ENCODE measurements around the gene SLC25A39. TPM values are rescaled to one million over a fixed set of nuclear protein-coding genes. Genes with fewer than 3 reads are reported as not detected.

The SLC25A39 gene
- total and polyA plus RNA-seq, 12 donors = 36.3 to 105 (median 44.6) TPM

DNA sequence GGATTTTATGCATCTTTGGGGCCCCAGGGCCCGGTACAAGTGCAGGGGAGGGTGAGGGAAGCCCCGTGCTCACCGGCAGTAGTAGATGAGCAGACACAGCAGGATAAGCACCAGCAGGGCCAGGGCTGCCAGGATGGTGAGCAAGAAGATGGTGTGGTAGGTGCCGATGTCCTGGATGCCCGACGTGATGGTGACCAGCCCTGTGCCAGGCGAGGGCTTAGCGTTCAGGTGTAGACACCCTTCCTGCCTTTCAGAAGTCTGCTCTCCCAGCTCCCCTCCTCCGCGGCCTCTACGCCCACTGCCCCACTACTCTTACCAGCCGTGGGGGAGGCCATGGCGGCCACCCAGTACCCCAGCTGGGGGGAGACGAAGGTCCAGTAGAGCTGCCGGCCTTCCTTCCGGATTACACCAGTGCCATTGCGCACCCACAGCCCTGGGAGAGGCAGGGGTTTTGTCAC, 31.0 kb upstream of the SLC25A39 start:
- Histone ChIP-seq H3K27ac (no peak overlapping the region), H3K27me3 (no peaks in the 10 kb centered on the region), H3K4me3 (no peak overlapping the region), H3K9me3 (no peaks in the 10 kb centered on the region), H3K36me3 (peaks cover 0 to 26% (median 20%) of the 10 kb centered on the region in 9 donors), H3K4me1 (peaks cover 0 to under 1% (median 0%) of the 10 kb centered on the region in 9 donors)
- no peak for DNase-seq
- intact Hi-C loops (cut with DNase I) = no loop called here
- WGBS, 2 donors = 87 to 91% methylated on average over 17 of the region's 17 CpGs
- TF ChIP-seq, protein P1, sequence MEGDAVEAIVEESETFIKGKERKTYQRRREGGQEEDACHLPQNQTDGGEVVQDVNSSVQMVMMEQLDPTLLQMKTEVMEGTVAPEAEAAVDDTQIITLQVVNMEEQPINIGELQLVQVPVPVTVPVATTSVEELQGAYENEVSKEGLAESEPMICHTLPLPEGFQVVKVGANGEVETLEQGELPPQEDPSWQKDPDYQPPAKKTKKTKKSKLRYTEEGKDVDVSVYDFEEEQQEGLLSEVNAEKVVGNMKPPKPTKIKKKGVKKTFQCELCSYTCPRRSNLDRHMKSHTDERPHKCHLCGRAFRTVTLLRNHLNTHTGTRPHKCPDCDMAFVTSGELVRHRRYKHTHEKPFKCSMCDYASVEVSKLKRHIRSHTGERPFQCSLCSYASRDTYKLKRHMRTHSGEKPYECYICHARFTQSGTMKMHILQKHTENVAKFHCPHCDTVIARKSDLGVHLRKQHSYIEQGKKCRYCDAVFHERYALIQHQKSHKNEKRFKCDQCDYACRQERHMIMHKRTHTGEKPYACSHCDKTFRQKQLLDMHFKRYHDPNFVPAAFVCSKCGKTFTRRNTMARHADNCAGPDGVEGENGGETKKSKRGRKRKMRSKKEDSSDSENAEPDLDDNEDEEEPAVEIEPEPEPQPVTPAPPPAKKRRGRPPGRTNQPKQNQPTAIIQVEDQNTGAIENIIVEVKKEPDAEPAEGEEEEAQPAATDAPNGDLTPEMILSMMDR (IDR thresholded peaks at IDR 0.05) = no peak
- no peak for ATAC-seq

DNA sequence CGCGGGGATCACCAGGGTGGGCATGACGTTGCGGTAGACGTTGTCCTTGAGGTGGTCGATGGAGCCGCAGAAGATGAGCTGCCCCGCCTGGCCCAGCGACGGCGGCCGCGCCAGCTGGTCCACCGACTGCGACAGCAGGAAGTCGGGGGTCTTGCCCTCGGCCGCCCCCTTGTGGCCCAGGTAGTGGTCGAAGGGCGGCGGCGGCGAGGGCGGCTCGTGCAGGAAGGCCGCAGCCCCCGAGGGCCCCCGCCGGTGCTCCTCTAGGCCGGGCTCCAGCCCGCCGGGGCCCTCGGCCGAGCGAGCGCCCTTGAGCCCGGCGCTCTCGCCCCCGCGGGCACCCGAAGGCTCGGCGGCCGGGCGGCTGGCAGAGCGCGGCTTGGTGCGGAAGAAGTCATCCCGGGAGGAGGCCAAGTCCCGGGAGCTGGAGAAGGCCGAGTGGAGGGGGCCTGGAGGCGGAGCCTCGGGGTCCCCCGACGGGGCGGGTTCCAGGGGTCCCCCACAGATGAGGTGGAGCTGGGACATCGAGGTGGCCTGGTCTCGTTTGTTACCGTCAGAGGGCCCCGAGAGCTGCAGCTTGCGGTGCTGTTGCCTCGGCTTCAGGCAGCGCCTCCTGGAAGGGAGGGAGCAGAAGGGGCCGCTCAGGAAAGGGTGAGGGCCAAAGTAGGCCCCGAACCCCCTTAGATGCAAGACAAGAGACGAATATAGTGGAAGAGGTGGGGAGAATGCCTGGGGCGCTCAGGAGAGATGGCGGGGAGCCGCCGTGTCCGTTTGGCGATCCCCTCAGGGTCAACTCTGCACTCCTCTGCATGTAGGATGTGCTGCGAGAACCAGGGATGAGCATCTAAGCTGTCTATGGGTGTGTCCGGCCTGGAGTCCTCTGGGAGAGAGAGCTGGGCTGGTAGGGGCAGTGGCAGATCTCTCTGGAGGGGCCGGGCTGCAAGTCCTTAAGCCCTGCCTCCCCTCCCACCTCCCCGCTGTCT, 30.2 kb upstream of the SLC25A39 start:
- DNase-seq = peak in 1 of 2 donors; percentile 70
- H3K27ac ChIP-seq = peak overlapping the region in 1 of 10 donors; percentile 28
- no peaks in the 10 kb centered on the region for H3K9me3 ChIP-seq
- TF ChIP-seq, protein P1 (IDR thresholded peaks at IDR 0.05) = peak in 8 of 9 donors; percentile 29 to 58 (median 38)
- intact Hi-C loops (cut with DNase I) = loop anchor here in 1 of 10 donors (5.0 kb wide), 1 partner anchor 167 kb away; no protein-coding TSS in a partner anchor
- H3K36me3 ChIP-seq = peaks cover 0 to 34% (median 27%) of the 10 kb centered on the region in 9 donors
- no peaks in the 10 kb centered on the region for H3K4me1 ChIP-seq
- peak in 1 of 8 donors; percentile 16 for ATAC-seq
- H3K27me3 ChIP-seq = no peaks in the 10 kb centered on the region
- H3K4me3 ChIP-seq = peak overlapping the region in 4 of 10 donors; percentile 23 to 51 (median 30)
- 46 to 52% methylated on average over 69 to 77 of the region's 77 CpGs for WGBS, 2 donors

DNA sequence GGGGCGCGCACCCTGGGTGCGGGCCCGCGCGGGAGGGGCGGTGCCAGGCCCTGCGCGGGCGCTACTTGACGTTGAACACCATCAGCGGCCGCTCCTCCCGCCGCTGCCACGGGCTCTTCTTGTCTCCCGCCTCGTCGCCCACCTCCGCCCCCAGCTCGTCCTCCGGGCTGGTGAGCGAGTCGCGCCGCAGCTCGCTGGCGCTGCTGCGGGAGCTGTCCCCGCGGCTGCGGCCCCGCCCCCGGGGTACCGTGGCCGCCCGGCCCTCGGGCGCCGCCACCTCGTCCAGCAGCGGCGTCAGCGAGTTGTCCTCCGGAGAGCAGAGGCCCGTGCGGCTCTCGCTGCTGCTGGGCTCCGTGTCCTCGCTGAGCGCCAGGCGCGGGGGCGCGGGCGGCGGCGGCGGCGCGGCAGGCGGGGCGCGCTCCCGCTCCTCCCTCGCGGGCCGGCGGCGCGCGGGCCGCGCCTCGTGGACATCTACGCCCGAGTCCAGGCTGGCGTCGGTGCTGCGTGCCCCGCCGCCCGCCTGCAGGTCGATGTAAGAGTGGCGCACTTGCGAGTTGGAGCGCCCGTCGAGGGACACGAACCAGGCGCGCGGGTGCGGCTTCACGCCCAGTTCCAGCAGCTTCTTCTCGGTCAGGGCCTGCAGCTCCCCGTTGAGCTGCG, 29.2 kb upstream of the SLC25A39 start:
- H3K36me3 ChIP-seq = peaks cover 0 to 44% (median 31%) of the 10 kb centered on the region in 9 donors
- DNase-seq (peak in 1 of 2 donors; percentile 54), ATAC-seq (peak in 3 of 8 donors; percentile 21 to 41 (median 33))
- TF ChIP-seq, protein P1 (IDR thresholded peaks at IDR 0.05) = no peak
- intact Hi-C loops (cut with DNase I) = loop anchor here in 1 of 10 donors (5.0 kb wide), 1 partner anchor 168 kb away; no protein-coding TSS in a partner anchor
- no peaks in the 10 kb centered on the region for H3K27me3 ChIP-seq
- H3K27ac ChIP-seq = peak overlapping the region in 4 of 10 donors; percentile 23 to 60 (median 48)
- H3K9me3 ChIP-seq = no peaks in the 10 kb centered on the region
- H3K4me3 ChIP-seq = peak overlapping the region in 9 of 10 donors; percentile 25 to 51 (median 40)
- WGBS, 2 donors = 23 to 39% methylated on average over 87 to 98 of the region's 98 CpGs
- H3K4me1 ChIP-seq = peaks cover 0 to 8% (median 0%) of the 10 kb centered on the region in 9 donors

Measured in heart right ventricle (tissue), 16 donors.